Astrocyte (in vitro differentiated cells and primary cell): Measurements from ENCODE around the gene UGT1A5. TPM values are rescaled to one million over a fixed set of nuclear protein-coding genes. Genes with fewer than 3 reads are reported as not detected.
"Not testable (repeated sequence)": the region's sequence is repeated elsewhere in the genome, so short reads cannot be mapped to it uniquely, and the experiment has no call there.

Source experiments
- DNase-seq: peaks from one replicate; pipeline ENCODE4 v3.0.0-alpha.2; 2010; ENCODE audit warnings: low read depth
- FAIRE-seq: peaks from 2 replicates; lab custom pipeline; 2011; peaks lifted over from hg19 to GRCh38; lab: Jason Lieb, UNC
- H2AFZ ChIP-seq: 2 replicates; pipeline ENCODE4 v1.6.0; 2012; ENCODE audit warnings: low read depth, low read length, inconsistent platforms
- H3K27ac ChIP-seq: 2 replicates; pipeline ENCODE4 v1.5.1; 2011; ENCODE audit warnings: low read depth, low read length, inconsistent platforms
- H3K27me3 ChIP-seq: 2 replicates; pipeline ENCODE4 v1.6.0; 2011; ENCODE audit warnings: low read length, inconsistent platforms; ENCODE audit not compliant: insufficient read depth
- H3K36me3 ChIP-seq: 2 replicates; pipeline ENCODE4 v1.5.1; 2011; ENCODE audit warnings: low read length, inconsistent platforms; ENCODE audit not compliant: insufficient read depth
- H3K4me1 ChIP-seq: 2 replicates; pipeline ENCODE4 v1.5.1; 2011; ENCODE audit warnings: low read length, inconsistent platforms; ENCODE audit not compliant: insufficient read depth
- H3K4me2 ChIP-seq: 2 replicates; pipeline ENCODE4 v1.6.0; 2012; ENCODE audit warnings: low read length, inconsistent platforms
- H3K4me3 ChIP-seq: 2 replicates; pipeline ENCODE4 v1.5.1; 2011; ENCODE audit warnings: low read depth, mild to moderate bottlenecking, low read length, inconsistent platforms; ENCODE audit not compliant: insufficient read depth
- H3K79me2 ChIP-seq: 2 replicates; pipeline ENCODE4 v1.6.0; 2012; ENCODE audit warnings: mild to moderate bottlenecking, low read length, inconsistent platforms; ENCODE audit not compliant: insufficient read depth
- H3K9ac ChIP-seq: 2 replicates; pipeline ENCODE4 v1.6.0; 2012; ENCODE audit warnings: mild to moderate bottlenecking, low read length, inconsistent platforms
- H3K9me3 ChIP-seq: 2 replicates; pipeline ENCODE4 v1.5.1; 2012; ENCODE audit warnings: low read depth, mild to moderate bottlenecking, low read length, inconsistent platforms; ENCODE audit not compliant: insufficient read depth
- H4K20me1 ChIP-seq: 2 replicates; pipeline ENCODE4 v1.6.0; 2012; ENCODE audit warnings: low read length, inconsistent platforms; ENCODE audit not compliant: insufficient read depth
- H3K27ac Mint-ChIP-seq: one replicate; pipeline ENCODE4 v1.8.0; 2021; ENCODE audit warnings: mild to moderate bottlenecking, mixed read lengths; ENCODE audit not compliant: unreplicated experiment
- H3K27me3 Mint-ChIP-seq: one replicate; pipeline ENCODE4 v1.8.0; 2021; ENCODE audit warnings: low read depth, mixed read lengths; ENCODE audit not compliant: unreplicated experiment
- H3K36me3 Mint-ChIP-seq: one replicate; pipeline ENCODE4 v1.8.0; 2021; ENCODE audit warnings: low read depth, mixed read lengths; ENCODE audit not compliant: unreplicated experiment
- H3K4me1 Mint-ChIP-seq: one replicate; pipeline ENCODE4 v1.8.0; 2021; ENCODE audit warnings: low read depth, mixed read lengths; ENCODE audit not compliant: unreplicated experiment
- H3K4me3 Mint-ChIP-seq: one replicate; pipeline ENCODE4 v1.8.0; 2021; ENCODE audit warnings: mild to moderate bottlenecking, moderate library complexity, mixed read lengths; ENCODE audit not compliant: unreplicated experiment
- H3K9me3 Mint-ChIP-seq: one replicate; pipeline ENCODE4 v1.8.0; 2021; ENCODE audit warnings: mild to moderate bottlenecking, mixed read lengths; ENCODE audit not compliant: unreplicated experiment
- CTCF ChIP-seq: IDR thresholded peaks from 2 replicates; pipeline ENCODE4 v1.5.1; 2011; ENCODE audit warnings: low read depth, mild to moderate bottlenecking, inconsistent platforms, low read length, moderate library complexity; ENCODE audit not compliant: insufficient read depth
- EZH2 ChIP-seq: IDR thresholded peaks from 2 replicates; pipeline ENCODE4 v1.6.1; 2012; ENCODE audit warnings: mild to moderate bottlenecking, low read length, inconsistent platforms; ENCODE audit not compliant: insufficient read depth
- total RNA-seq: library from RNA; stranded (reverse); gene quantifications from 2 replicates; pipeline ENCODE4 v1.2.1, GENCODE V29; 2021

UGT1A5 gene
- total RNA-seq, 1 donor from 2014 or later, result not detected

DNA sequence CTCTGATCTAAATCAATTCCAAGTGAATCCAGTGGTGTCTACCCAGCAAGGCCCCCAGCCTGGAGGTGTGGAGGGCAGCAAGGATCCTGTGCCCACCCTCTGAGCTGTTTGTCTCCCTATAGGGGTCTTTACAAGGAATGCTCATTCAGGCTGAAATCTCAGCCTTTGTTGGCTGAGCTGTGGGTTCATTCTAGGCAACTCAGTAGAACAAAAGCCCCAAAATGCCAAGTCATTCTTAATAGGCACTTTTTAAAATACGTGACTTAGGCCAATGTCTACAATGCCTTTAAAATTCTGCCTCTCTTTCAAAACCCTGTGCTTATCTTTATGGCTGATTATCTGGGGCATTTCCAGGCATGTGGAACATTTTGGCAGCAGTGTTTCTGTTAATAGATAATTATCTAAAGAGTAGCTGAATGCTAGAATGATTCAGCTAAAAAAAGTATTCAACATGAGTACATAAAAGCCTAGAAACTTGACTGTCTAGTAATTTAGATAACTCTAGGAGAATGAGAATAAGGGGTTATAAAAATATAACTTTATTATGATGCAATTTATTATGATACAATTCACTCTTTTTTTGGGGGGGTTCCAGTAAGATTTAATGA is 12.6 kb upstream of the UGT1A5 start:
- H3K27ac ChIP-seq, result peak overlapping the region; percentile 65
- H3K4me1 Mint-ChIP-seq, result no peaks in the 10 kb centered on the region
- H3K79me2 ChIP-seq, result no peaks in the 10 kb centered on the region
- H3K4me1 ChIP-seq, result no peaks in the 10 kb centered on the region
- DNase-seq (peak; percentile 88), FAIRE-seq (no peak)
- H4K20me1 ChIP-seq, result no peaks in the 10 kb centered on the region
- TF ChIP-seq CTCF, result no peak
- TF ChIP-seq EZH2, result no peak
- H3K36me3 Mint-ChIP-seq, result no peaks in the 10 kb centered on the region
- no peak overlapping the region for H2AFZ ChIP-seq
- no peaks in the 10 kb centered on the region for H3K9me3 ChIP-seq
- H3K27ac Mint-ChIP-seq, result peak overlapping the region; percentile 38
- H3K27me3 ChIP-seq, result no peaks in the 10 kb centered on the region
- no peaks in the 10 kb centered on the region for H3K36me3 ChIP-seq
- no peaks in the 10 kb centered on the region for H3K27me3 Mint-ChIP-seq
- H3K9ac ChIP-seq, result peak overlapping the region; percentile 40
- no peak overlapping the region for H3K4me3 ChIP-seq
- no peak overlapping the region for H3K4me2 ChIP-seq
- no peak overlapping the region for H3K4me3 Mint-ChIP-seq
- peaks cover 2% of the 10 kb centered on the region for H3K9me3 Mint-ChIP-seq

GRCh38 chr2:233700842-233701241 is 11.9 kb upstream of the UGT1A5 start:
- H3K9me3 ChIP-seq, H3K79me2 ChIP-seq, H3K27me3 ChIP-seq, H3K9ac ChIP-seq, FAIRE-seq, H3K27ac Mint-ChIP-seq, H3K36me3 Mint-ChIP-seq, H3K9me3 Mint-ChIP-seq, H2AFZ ChIP-seq, H3K27ac ChIP-seq, DNase-seq, H3K27me3 Mint-ChIP-seq, H3K4me1 ChIP-seq, H4K20me1 ChIP-seq, H3K4me1 Mint-ChIP-seq, H3K4me2 ChIP-seq, H3K4me3 Mint-ChIP-seq, H3K4me3 ChIP-seq, H3K36me3 ChIP-seq: not testable (repeated sequence)

- no peaks in the 10 kb centered on the region for H3K27me3 Mint-ChIP-seq
- H3K27ac Mint-ChIP-seq, result no peak overlapping the region
- H3K9me3 Mint-ChIP-seq, result no peaks in the 10 kb centered on the region
- no peak overlapping the region for H3K9ac ChIP-seq
- no peak overlapping the region for H3K4me3 Mint-ChIP-seq
- no peaks in the 10 kb centered on the region for H3K36me3 ChIP-seq
- H2AFZ ChIP-seq, result no peak overlapping the region
- peaks cover 10% of the 10 kb centered on the region for H3K4me1 ChIP-seq
- H3K4me1 Mint-ChIP-seq, result peaks cover 6% of the 10 kb centered on the region
- H3K4me3 ChIP-seq, result no peak overlapping the region
- H3K4me2 ChIP-seq, result no peak overlapping the region
- H3K27me3 ChIP-seq, result no peaks in the 10 kb centered on the region
- TF ChIP-seq EZH2 (no peak), CTCF (no peak)
- no peaks in the 10 kb centered on the region for H4K20me1 ChIP-seq
- H3K79me2 ChIP-seq, result no peaks in the 10 kb centered on the region
- H3K9me3 ChIP-seq, result no peaks in the 10 kb centered on the region
- DNase-seq (no peak), FAIRE-seq (no peak)
- no peak overlapping the region for H3K27ac ChIP-seq
- no peaks in the 10 kb centered on the region for H3K36me3 Mint-ChIP-seq
Observed at GRCh38 chr2:233702238-233702637, 10.5 kb upstream of the UGT1A5 start.
